Measurements from ENCODE around the gene TMEM165.

TMEM165 gene

GRCh38 chr4:55444827-55445226, 49.1 kb downstream of the TMEM165 start:
- DNase-seq, result no peak
- Mint-ChIP-seq H3K27me3 (no peaks in the 10 kb centered on the region), H3K36me3 (ENCODE audit: low read depth) (peaks cover 69% of the 10 kb centered on the region), H3K4me1 (ENCODE audit: low read depth) (peaks cover 17% of the 10 kb centered on the region), H3K9me3 (no peaks in the 10 kb centered on the region), H3K4me3 (no peak overlapping the region), H3K27ac (no peak overlapping the region)

- no peaks in the 10 kb centered on the region for H3K9me3 Mint-ChIP-seq
- no peaks in the 10 kb centered on the region for H3K27me3 Mint-ChIP-seq
- DNase-seq, result no peak
- peaks cover 17% of the 10 kb centered on the region for H3K4me1 Mint-ChIP-seq (ENCODE audit: low read depth)
- H3K36me3 Mint-ChIP-seq (ENCODE audit: low read depth), result peaks cover 72% of the 10 kb centered on the region
- no peak overlapping the region for H3K27ac Mint-ChIP-seq
- no peak overlapping the region for H3K4me3 Mint-ChIP-seq
These were observed 50.3 kb downstream of the TMEM165 start for GRCh38 chr4:55445921-55446577.

DNA sequence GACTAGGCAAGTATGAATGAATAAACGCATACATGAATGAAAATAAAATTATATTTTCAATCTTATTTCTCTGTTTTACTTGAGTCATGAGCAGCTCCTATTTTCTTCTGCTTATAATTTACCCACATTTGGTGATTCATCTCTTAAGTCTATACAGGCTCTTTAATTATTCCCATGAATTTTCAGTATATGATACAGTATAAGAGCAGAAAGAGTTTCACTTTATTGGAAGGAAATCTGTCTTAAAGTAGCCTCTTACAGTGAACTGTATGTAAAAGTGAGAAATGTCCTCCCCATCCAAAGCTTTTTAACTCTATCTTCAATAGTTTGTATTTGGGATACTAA, 50.8 kb downstream of the TMEM165 start:
- Mint-ChIP-seq H3K27ac (no peak overlapping the region), H3K4me3 (no peak overlapping the region), H3K36me3 (ENCODE audit: low read depth) (peaks cover 72% of the 10 kb centered on the region), H3K9me3 (no peaks in the 10 kb centered on the region), H3K27me3 (no peaks in the 10 kb centered on the region), H3K4me1 (ENCODE audit: low read depth) (peaks cover 17% of the 10 kb centered on the region)
- DNase-seq, result no peak

DNA sequence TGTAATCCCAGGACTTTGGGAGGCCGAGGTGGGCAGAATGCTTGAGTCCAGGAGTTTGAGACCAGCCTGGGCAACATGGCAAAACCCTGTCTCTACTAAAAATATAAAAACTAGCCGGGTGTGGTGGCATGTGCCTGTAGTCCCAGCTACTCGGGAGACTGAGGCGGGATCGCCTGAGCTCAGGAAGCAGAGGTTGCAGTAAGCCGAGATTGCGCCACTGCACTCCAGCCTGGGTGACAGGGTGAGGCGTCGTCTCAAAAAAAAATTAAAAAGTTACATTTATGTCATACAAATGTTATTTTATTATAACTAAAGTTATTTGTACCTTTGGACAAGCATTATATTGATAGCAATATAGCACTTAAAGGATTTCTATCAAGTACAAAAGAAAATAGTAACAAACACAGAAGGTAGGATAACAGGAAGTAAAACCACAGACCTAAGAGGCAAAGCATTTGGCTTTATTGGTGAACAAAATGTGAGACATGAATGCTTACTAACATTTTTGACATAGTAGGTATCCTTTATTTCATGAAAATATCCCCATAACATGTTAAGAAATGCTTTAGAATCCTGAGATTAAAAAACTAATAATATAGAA, 51.5 kb downstream of the TMEM165 start:
- Mint-ChIP-seq H3K9me3 (no peaks in the 10 kb centered on the region), H3K4me1 (ENCODE audit: low read depth) (peaks cover 17% of the 10 kb centered on the region), H3K27ac (no peak overlapping the region), H3K4me3 (no peak overlapping the region), H3K36me3 (ENCODE audit: low read depth) (peaks cover 72% of the 10 kb centered on the region), H3K27me3 (no peaks in the 10 kb centered on the region)
- DNase-seq, result no peak

DNA sequence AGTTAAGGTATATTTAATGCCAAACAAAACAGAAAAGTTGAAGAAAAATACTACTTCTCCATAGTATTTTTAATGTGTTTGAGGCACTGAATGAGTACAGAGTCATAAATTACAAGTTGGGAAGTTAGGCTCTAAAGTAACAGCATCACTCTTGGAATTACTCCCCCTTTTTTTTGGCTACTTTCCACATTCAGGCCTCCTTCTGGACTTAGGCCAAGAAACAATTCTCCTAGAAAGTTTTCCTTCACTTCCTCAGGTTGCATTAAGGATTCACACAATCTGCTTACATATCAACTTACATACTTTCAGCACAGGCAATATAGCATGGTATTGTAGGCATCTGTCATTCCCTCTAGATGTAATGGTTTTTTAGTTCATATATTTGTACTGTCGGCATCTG, 52.1 kb downstream of the TMEM165 start:
- Mint-ChIP-seq H3K4me1 (ENCODE audit: low read depth) (peaks cover 13% of the 10 kb centered on the region), H3K4me3 (no peak overlapping the region), H3K27ac (no peak overlapping the region), H3K27me3 (no peaks in the 10 kb centered on the region), H3K36me3 (ENCODE audit: low read depth) (peaks cover 70% of the 10 kb centered on the region), H3K9me3 (no peaks in the 10 kb centered on the region)
- no peak for DNase-seq

DNA sequence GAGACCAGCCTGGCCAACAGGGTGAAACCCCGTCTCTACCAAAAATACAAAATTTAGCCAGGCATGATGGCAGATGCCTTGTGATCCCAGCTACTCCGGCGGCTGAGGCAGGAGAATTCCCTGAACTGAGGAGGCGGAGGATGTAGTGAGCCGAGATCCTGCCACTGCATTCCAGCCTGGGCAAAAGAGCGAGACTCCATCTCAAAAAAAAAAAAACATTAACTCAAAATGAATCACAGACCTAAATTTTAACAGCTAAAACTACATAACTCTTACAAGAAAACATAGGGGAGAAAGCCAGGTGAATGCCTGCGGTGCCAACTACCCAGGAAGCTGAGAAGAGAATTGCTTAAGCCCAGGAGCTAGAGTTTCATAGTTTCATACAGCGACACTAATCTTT, 54.8 kb downstream of the TMEM165 start:
- DNase-seq, result no peak
- Mint-ChIP-seq H3K36me3 (ENCODE audit: low read depth) (peaks cover 69% of the 10 kb centered on the region), H3K4me1 (ENCODE audit: low read depth) (peaks cover 12% of the 10 kb centered on the region), H3K27me3 (no peaks in the 10 kb centered on the region), H3K9me3 (no peaks in the 10 kb centered on the region), H3K4me3 (no peak overlapping the region), H3K27ac (no peak overlapping the region)

GRCh38 chr4:55458164-55458563, 62.4 kb downstream of the TMEM165 start:
- H3K27ac Mint-ChIP-seq, result no peak overlapping the region
- H3K4me1 Mint-ChIP-seq (ENCODE audit: low read depth), result no peaks in the 10 kb centered on the region
- no peaks in the 10 kb centered on the region for H3K27me3 Mint-ChIP-seq
- H3K4me3 Mint-ChIP-seq, result no peak overlapping the region
- no peak for DNase-seq
- H3K9me3 Mint-ChIP-seq, result no peaks in the 10 kb centered on the region
- peaks cover 34% of the 10 kb centered on the region for H3K36me3 Mint-ChIP-seq (ENCODE audit: low read depth)

DNA sequence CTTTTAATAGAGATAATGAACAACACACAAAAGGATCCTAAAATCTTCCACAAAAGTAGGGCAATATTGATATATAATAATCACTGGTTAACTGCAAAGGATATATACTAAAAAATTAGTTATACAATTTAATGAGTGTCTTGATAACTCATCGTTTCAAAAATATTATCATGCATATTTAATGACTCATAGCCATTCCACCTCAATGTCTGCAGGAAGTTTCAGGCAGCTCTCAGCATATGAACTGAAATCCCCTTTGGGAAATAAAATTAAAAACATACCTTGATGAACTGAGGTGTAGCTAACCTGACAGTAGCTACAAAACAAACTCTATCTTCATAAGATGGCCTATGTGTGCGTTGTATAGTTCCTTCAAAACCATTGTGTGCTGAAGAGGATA, 62.9 kb downstream of the TMEM165 start:
- no peak for DNase-seq

DNA sequence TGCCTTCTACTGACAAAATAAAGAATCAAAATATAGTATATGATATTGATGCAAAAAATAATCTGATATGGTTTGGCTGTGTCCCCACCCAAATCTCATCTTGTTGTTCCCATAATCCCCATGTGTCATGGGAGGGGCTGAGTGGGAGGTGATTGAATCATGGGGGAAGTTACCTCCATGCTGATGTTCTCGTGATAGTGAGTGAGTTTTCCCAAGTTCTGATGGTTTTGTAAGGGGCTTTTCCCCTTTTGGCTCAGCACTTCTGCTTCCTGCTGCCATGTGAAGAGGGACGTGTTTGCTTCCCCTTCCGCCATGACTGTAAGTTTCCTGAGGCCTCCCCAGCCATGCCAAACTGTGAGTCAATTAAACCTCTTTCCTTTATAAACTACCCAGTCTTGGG, 70.2 kb downstream of the TMEM165 start:
- Mint-ChIP-seq H3K9me3 (peaks cover 4% of the 10 kb centered on the region), H3K4me3 (no peak overlapping the region), H3K4me1 (ENCODE audit: low read depth) (no peaks in the 10 kb centered on the region), H3K27me3 (no peaks in the 10 kb centered on the region), H3K27ac (no peak overlapping the region), H3K36me3 (ENCODE audit: low read depth) (peaks cover 51% of the 10 kb centered on the region)
- no peak for DNase-seq

More for the DNA sequence above, 62.9 kb downstream of the TMEM165 start:
- H3K4me3 Mint-ChIP-seq, result no peak overlapping the region
- H3K27ac Mint-ChIP-seq, result no peak overlapping the region
- peaks cover 34% of the 10 kb centered on the region for H3K36me3 Mint-ChIP-seq (ENCODE audit: low read depth)
- H3K4me1 Mint-ChIP-seq (ENCODE audit: low read depth), result no peaks in the 10 kb centered on the region
- H3K9me3 Mint-ChIP-seq, result no peaks in the 10 kb centered on the region
- no peaks in the 10 kb centered on the region for H3K27me3 Mint-ChIP-seq

DNA sequence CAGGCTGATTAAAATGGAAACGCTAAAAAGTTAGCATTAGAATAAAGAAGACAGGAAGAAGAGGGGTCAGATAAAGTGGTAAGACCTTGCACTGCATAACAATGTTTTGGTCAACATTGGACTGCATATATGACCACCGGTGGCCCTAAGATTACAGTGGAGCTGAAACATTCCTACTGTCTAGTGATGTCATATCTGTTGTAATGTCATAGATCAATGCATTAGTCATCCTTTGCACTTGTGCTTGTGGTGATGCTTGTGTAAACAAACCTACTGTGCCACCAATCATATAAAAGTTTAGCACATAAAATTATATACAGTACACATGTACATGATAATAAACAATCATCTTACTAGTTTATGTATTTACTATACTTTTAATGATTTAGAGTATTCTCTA, 73.0 kb downstream of the TMEM165 start:
- Mint-ChIP-seq H3K4me3 (no peak overlapping the region), H3K36me3 (ENCODE audit: low read depth) (peaks cover 50% of the 10 kb centered on the region), H3K4me1 (ENCODE audit: low read depth) (no peaks in the 10 kb centered on the region), H3K27me3 (no peaks in the 10 kb centered on the region), H3K9me3 (peaks cover 4% of the 10 kb centered on the region), H3K27ac (no peak overlapping the region)
- DNase-seq, result no peak

- no peak overlapping the region for H3K4me3 Mint-ChIP-seq
- H3K27me3 Mint-ChIP-seq, result no peaks in the 10 kb centered on the region
- peaks cover 52% of the 10 kb centered on the region for H3K36me3 Mint-ChIP-seq (ENCODE audit: low read depth)
These were observed 74.2 kb downstream of the TMEM165 start for GRCh38 chr4:55469979-55470378.

More at GRCh38 chr4:55469979-55470378, 74.2 kb downstream of the TMEM165 start:
- no peak for DNase-seq
- no peak overlapping the region for H3K27ac Mint-ChIP-seq
- H3K4me1 Mint-ChIP-seq (ENCODE audit: low read depth), result peaks cover 2% of the 10 kb centered on the region
- peaks cover 4% of the 10 kb centered on the region for H3K9me3 Mint-ChIP-seq
